ENCODE results near the gene AQP5.

Gene AQP5

GRCh38 chr12:49987625-49988303, 26.1 kb downstream of the AQP5 start:
- TF ChIP-seq EGR1 (IDR thresholded peaks at IDR 0.05), result no peak
- no peak for TF ChIP-seq MAX (IDR thresholded peaks at IDR 0.05)
- no peak for TF ChIP-seq NFIC (IDR thresholded peaks at IDR 0.05)
- no peak for TF ChIP-seq USF1 (IDR thresholded peaks at IDR 0.05)
- TF ChIP-seq CEBPB (IDR thresholded peaks at IDR 0.05), result no peak
- no peak for TF ChIP-seq ZBTB7A (IDR thresholded peaks at IDR 0.05; ENCODE audit: low read depth)
- TF ChIP-seq TEAD4 (IDR thresholded peaks at IDR 0.05), result no peak
- no peak for TF ChIP-seq YY1 (IDR thresholded peaks at IDR 0.05; ENCODE audit: low read depth)
- TF ChIP-seq TCF12 (IDR thresholded peaks at IDR 0.05; ENCODE audit: low read depth), result no peak
- no peak for TF ChIP-seq FOXM1 (IDR thresholded peaks at IDR 0.05; ENCODE audit: borderline replicate concordance, low read depth)
- TF ChIP-seq RAD21 (IDR thresholded peaks at IDR 0.05; ENCODE audit: low read depth), result no peak
- TF ChIP-seq TAF1 (IDR thresholded peaks at IDR 0.05; ENCODE audit: low read depth), result no peak
- no peak for TF ChIP-seq REST (IDR thresholded peaks at IDR 0.05; ENCODE audit: low read depth)
- no peak for TF ChIP-seq EP300 (IDR thresholded peaks at IDR 0.05; ENCODE audit: borderline replicate concordance)
- TF ChIP-seq CREB1 (IDR thresholded peaks at IDR 0.05; ENCODE audit: low read depth), result no peak

- TF ChIP-seq TAF1 (IDR thresholded peaks at IDR 0.05; ENCODE audit: low read depth), result no peak
- no peak for TF ChIP-seq NFIC (IDR thresholded peaks at IDR 0.05)
- no peak for TF ChIP-seq YY1 (IDR thresholded peaks at IDR 0.05; ENCODE audit: low read depth)
- no peak for TF ChIP-seq RAD21 (IDR thresholded peaks at IDR 0.05; ENCODE audit: low read depth)
- TF ChIP-seq CREB1 (IDR thresholded peaks at IDR 0.05; ENCODE audit: low read depth), result no peak
- TF ChIP-seq TCF12 (IDR thresholded peaks at IDR 0.05; ENCODE audit: low read depth), result no peak
Measured at GRCh38 chr12:49990273-49990672, 28.6 kb downstream of the AQP5 start.

GRCh38 chr12:49998453-49998852, 36.8 kb downstream of the AQP5 start:
- TF ChIP-seq USF1 (IDR thresholded peaks at IDR 0.05) (no peak), YY1 (IDR thresholded peaks at IDR 0.05; ENCODE audit: low read depth) (no peak), MAX (IDR thresholded peaks at IDR 0.05) (no peak), REST (IDR thresholded peaks at IDR 0.05; ENCODE audit: low read depth) (no peak), TEAD4 (IDR thresholded peaks at IDR 0.05) (no peak), EP300 (IDR thresholded peaks at IDR 0.05; ENCODE audit: borderline replicate concordance) (no peak), ZBTB7A (IDR thresholded peaks at IDR 0.05; ENCODE audit: low read depth) (no peak), CREB1 (IDR thresholded peaks at IDR 0.05; ENCODE audit: low read depth) (no peak), NFIC (IDR thresholded peaks at IDR 0.05) (no peak), RAD21 (IDR thresholded peaks at IDR 0.05; ENCODE audit: low read depth) (no peak), CEBPB (IDR thresholded peaks at IDR 0.05) (no peak), EGR1 (IDR thresholded peaks at IDR 0.05) (no peak), TCF12 (IDR thresholded peaks at IDR 0.05; ENCODE audit: low read depth) (no peak), FOXM1 (IDR thresholded peaks at IDR 0.05; ENCODE audit: borderline replicate concordance, low read depth) (no peak)

GRCh38 chr12:50003595-50003994, 41.9 kb downstream of the AQP5 start:
- TF ChIP-seq FOXM1 (IDR thresholded peaks at IDR 0.05; ENCODE audit: borderline replicate concordance, low read depth) (no peak), TEAD4 (IDR thresholded peaks at IDR 0.05) (no peak), TAF1 (IDR thresholded peaks at IDR 0.05; ENCODE audit: low read depth) (no peak), USF1 (IDR thresholded peaks at IDR 0.05) (no peak), TCF12 (IDR thresholded peaks at IDR 0.05; ENCODE audit: low read depth) (no peak), CREB1 (IDR thresholded peaks at IDR 0.05; ENCODE audit: low read depth) (no peak)

GRCh38 chr12:50004696-50005095, 43.0 kb downstream of the AQP5 start:
- TF ChIP-seq YY1 (IDR thresholded peaks at IDR 0.05; ENCODE audit: low read depth), result no peak
- TF ChIP-seq MAX (IDR thresholded peaks at IDR 0.05), result no peak
- no peak for TF ChIP-seq RAD21 (IDR thresholded peaks at IDR 0.05; ENCODE audit: low read depth)
- no peak for TF ChIP-seq FOXM1 (IDR thresholded peaks at IDR 0.05; ENCODE audit: borderline replicate concordance, low read depth)
- no peak for TF ChIP-seq EGR1 (IDR thresholded peaks at IDR 0.05)
- no peak for TF ChIP-seq ZBTB7A (IDR thresholded peaks at IDR 0.05; ENCODE audit: low read depth)
- TF ChIP-seq EP300 (IDR thresholded peaks at IDR 0.05; ENCODE audit: borderline replicate concordance), result no peak
- no peak for TF ChIP-seq CREB1 (IDR thresholded peaks at IDR 0.05; ENCODE audit: low read depth)
- no peak for TF ChIP-seq TAF1 (IDR thresholded peaks at IDR 0.05; ENCODE audit: low read depth)
- no peak for TF ChIP-seq NFIC (IDR thresholded peaks at IDR 0.05)
- no peak for TF ChIP-seq TCF12 (IDR thresholded peaks at IDR 0.05; ENCODE audit: low read depth)
- no peak for TF ChIP-seq CEBPB (IDR thresholded peaks at IDR 0.05)
- TF ChIP-seq USF1 (IDR thresholded peaks at IDR 0.05), result no peak
- no peak for TF ChIP-seq TEAD4 (IDR thresholded peaks at IDR 0.05)
- TF ChIP-seq REST (IDR thresholded peaks at IDR 0.05; ENCODE audit: low read depth), result no peak

Measured in Ishikawa (cell line).